K562 (cell line): Measurements from ENCODE around the gene AFG1L. TPM values are rescaled to one million over a fixed set of nuclear protein-coding genes. Genes with fewer than 3 reads are reported as not detected.

ENCODE experiments used
- CEBPB ChIP-seq: fragments of 450-650 bp; IDR thresholded peaks from 2 replicates; pipeline ENCODE4 v1.6.1; 2016; ENCODE audit warnings: missing genetic modification characterization, missing compliant biosample characterization
- ETV5 ChIP-seq: sonication (generic); formaldehyde crosslinking; IDR thresholded peaks from 2 replicates; pipeline ENCODE4 v1.4.0; 2020; ENCODE audit warnings: low read depth, mild to moderate bottlenecking, missing genetic modification reagents
- FOXA3 ChIP-seq, 2 experiments: fragments of 450-650 bp in 1 of 2; sonication (generic) in 1 of 2; formaldehyde crosslinking; IDR thresholded peaks in 1 of 2; conservative IDR thresholded peaks in 1 of 2; 2 replicates each; pipeline versions ENCODE4 v1.4.0 to v1.8.0; 2020 to 2022; ENCODE audit warnings: mild to moderate bottlenecking in 2 of 2, missing genetic modification reagents in 1 of 2
- HSF4 ChIP-seq: fragments of 250-450 bp; sonication (Bioruptor Pico); IDR thresholded peaks from 2 replicates; pipeline ENCODE4 v2.1.2; 2022; ENCODE audit warnings: mild to moderate bottlenecking, moderate library complexity, borderline replicate concordance
- KLF6 ChIP-seq: fragments of 250-450 bp; sonication (Bioruptor Pico); IDR thresholded peaks from 2 replicates; pipeline ENCODE4 v1.4.0; 2020; ENCODE audit warnings: mild to moderate bottlenecking, moderate library complexity, borderline replicate concordance
- PHB ChIP-seq: fragments of 250-450 bp; sonication (Bioruptor Pico); IDR thresholded peaks from 2 replicates; pipeline ENCODE4 v1.5.0; 2021
- SMAD2 ChIP-seq: fragments of 150-350 bp; IDR thresholded peaks from 2 replicates; pipeline ENCODE4 v1.6.1; 2014; ENCODE audit warnings: low read depth, mild to moderate bottlenecking, low read length
- polyA plus RNA-seq, 8 experiments: library from polyadenylated mRNA; depleted of rRNA in 4 of 8; stranded (reverse) in 5 of 8; unstranded in 3 of 8; fragments of >200 nt; fragmentation: Nextera tagmentation in 2 of 8; fragmentation: Illumina TruSeq in 1 of 8; extraction: Ambion mirVana in 2 of 8; extraction: Trizol in 1 of 8; gene quantifications; 2 replicates each; pipeline versions ENCODE4 v1.2.1 to v1.2.3, GENCODE V29; 2011 to 2014; ENCODE audit warnings: inconsistent platforms in 1 of 8, missing spikeins in 1 of 8
- total RNA-seq, 7 experiments: library from RNA; depleted of rRNA in 6 of 7; stranded (reverse); fragments of >200 nt in 6 of 7; fragmentation: Illumina TruSeq in 2 of 7; extraction: Trizol in 2 of 7; gene quantifications; 2 replicates each; pipeline versions ENCODE4 v1.2.1 to v1.2.3, GENCODE V29; 2011 to 2021; ENCODE audit warnings: low replicate concordance in 1 of 7
- TF ChIP-seq, protein P1 (sequence below), 2 experiments: fragments of 450-650 bp; conservative IDR thresholded peaks; 2 replicates each; pipeline ENCODE4 v1.6.1; 2017; ENCODE audit warnings: mild to moderate bottlenecking in 2 of 2, moderate library complexity in 2 of 2
- TF ChIP-seq, protein P2 (sequence below): fragments of 200-800 bp; sonication (Bioruptor generic); IDR thresholded peaks from 2 replicates; pipeline ENCODE4 v1.6.1; 2017; ENCODE audit warnings: missing genetic modification characterization, missing compliant biosample characterization

AFG1L gene
- total and polyA plus RNA-seq, 9 of the 15 experiments (the other 6 are each of a cell fraction or from before 2014, with no cell fraction given): 2.2 to 15.5 (median 5.8) TPM

DNA sequence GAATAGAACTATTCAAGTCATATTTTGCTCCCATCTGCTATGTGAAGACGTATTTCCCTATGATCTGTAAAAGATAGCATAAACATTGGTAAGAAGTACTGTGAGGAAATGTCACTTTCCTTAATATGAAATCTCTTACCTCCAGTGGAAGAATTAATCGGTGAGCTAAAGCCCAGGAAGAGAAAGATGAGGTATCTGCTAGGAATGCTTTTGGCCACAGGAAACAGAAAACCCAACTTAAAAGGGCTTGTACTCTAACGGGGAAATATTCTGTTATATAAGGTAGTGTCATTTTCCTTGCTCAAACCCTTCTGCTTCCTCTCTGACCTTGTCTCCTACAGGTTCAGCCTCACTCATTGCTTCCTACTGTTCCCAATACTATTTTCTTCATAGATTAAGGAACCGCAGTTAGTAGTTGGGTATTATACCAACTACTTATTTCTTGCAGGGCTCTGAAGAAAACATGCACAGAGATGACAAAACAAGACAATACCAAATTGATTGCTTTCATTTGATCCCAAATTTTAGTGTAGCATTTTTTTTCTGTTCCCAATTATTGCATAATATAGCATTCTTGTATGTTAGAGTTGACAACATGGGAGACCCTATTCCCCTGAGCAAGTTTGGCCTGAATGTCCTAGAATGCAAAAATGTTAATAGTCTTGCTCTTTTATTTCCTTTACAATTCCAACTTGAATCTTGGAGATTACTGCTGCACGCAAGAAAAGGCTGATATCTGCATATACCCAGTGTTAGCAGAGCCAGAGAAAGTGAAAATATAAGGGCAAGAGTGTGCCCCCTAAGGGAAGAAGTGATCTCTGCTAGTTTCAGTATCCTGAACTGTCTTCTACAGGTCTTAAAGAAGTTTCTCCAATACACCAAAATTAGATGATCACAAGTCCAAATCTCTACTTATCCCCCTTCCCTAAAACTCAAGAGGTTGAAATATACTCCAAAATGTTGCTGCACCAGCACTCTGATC, 65.3 kb downstream of the AFG1L start (continued):
- TF ChIP-seq, protein P1, sequence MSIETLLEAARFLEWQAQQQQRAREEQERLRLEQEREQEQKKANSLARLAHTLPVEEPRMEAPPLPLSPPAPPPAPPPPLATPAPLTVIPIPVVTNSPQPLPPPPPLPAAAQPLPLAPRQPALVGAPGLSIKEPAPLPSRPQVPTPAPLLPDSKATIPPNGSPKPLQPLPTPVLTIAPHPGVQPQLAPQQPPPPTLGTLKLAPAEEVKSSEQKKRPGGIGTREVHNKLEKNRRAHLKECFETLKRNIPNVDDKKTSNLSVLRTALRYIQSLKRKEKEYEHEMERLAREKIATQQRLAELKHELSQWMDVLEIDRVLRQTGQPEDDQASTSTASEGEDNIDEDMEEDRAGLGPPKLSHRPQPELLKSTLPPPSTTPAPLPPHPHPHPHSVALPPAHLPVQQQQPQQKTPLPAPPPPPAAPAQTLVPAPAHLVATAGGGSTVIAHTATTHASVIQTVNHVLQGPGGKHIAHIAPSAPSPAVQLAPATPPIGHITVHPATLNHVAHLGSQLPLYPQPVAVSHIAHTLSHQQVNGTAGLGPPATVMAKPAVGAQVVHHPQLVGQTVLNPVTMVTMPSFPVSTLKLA (conservative IDR thresholded peaks at IDR 0.05): no peak
- TF ChIP-seq SMAD2 (no peak), CEBPB (tag) (peak; percentile 87), HSF4 (CRISPR knock-in tag) (no peak), FOXA3 (CRISPR knock-in tag; conservative IDR thresholded peaks at IDR 0.05 in 1 of 2, IDR thresholded peaks at IDR 0.05 in 1 of 2) (no peak), KLF6 (no peak), ETV5 (CRISPR knock-in tag) (no peak), PHB (CRISPR knock-in tag) (no peak)
- TF ChIP-seq, protein P2, sequence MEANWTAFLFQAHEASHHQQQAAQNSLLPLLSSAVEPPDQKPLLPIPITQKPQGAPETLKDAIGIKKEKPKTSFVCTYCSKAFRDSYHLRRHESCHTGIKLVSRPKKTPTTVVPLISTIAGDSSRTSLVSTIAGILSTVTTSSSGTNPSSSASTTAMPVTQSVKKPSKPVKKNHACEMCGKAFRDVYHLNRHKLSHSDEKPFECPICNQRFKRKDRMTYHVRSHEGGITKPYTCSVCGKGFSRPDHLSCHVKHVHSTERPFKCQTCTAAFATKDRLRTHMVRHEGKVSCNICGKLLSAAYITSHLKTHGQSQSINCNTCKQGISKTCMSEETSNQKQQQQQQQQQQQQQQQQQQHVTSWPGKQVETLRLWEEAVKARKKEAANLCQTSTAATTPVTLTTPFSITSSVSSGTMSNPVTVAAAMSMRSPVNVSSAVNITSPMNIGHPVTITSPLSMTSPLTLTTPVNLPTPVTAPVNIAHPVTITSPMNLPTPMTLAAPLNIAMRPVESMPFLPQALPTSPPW (CRISPR knock-in tag): 0 out of 2 replicates have a peak, but pooled peaks have one; percentile 15
